Mesenchymal stem cell (in vitro differentiated cells and primary cell): Measurements from ENCODE around the gene NFIB.
A peak's percentile ranks its signal among the peaks of the same experiment; 100 is the strongest.

ENCODE experiments used
- DNase-seq: peaks from one replicate; pipeline ENCODE4 v3.0.0-alpha.2; 2013
- H2AFZ ChIP-seq: one replicate; pipeline ENCODE4 v1.6.1; 2013; ENCODE audit warnings: low read depth, mild to moderate bottlenecking, control low read depth, inconsistent platforms, low read length, moderate library complexity
- H2AK5ac ChIP-seq: 2 replicates; pipeline ENCODE4 v1.6.1; 2013; ENCODE audit warnings: low read length, moderate library complexity, mild to moderate bottlenecking, inconsistent platforms; ENCODE audit not compliant: severe bottlenecking
- H2BK120ac ChIP-seq: one replicate; pipeline ENCODE4 v1.6.1; 2013; ENCODE audit warnings: low read depth, mild to moderate bottlenecking, inconsistent platforms, low read length, moderate library complexity
- H2BK12ac ChIP-seq, 2 experiments: one replicate each; pipeline ENCODE4 v1.6.1; 2013; ENCODE audit warnings: inconsistent platforms in 2 of 2, low read length in 2 of 2, mild to moderate bottlenecking in 2 of 2, moderate library complexity in 2 of 2, control low read depth in 1 of 2
- H2BK15ac ChIP-seq: one replicate; pipeline ENCODE4 v1.6.1; 2013; ENCODE audit warnings: mild to moderate bottlenecking, low read depth, inconsistent platforms; ENCODE audit not compliant: poor library complexity, severe bottlenecking
- H2BK5ac ChIP-seq: 2 replicates; pipeline ENCODE4 v1.6.1; 2013; ENCODE audit warnings: low read depth, mild to moderate bottlenecking, low read length, control low read depth, inconsistent platforms; ENCODE audit not compliant: poor library complexity, severe bottlenecking
- H3K14ac ChIP-seq, 2 experiments: one replicate each; pipeline ENCODE4 v1.6.1; 2013; ENCODE audit warnings: inconsistent platforms in 2 of 2, low read length in 2 of 2, control low read depth in 1 of 2, mild to moderate bottlenecking in 1 of 2, moderate library complexity in 1 of 2
- H3K18ac ChIP-seq, 2 experiments: one replicate each; pipeline ENCODE4 v1.6.1; 2013; ENCODE audit warnings: inconsistent platforms in 2 of 2, low read length in 2 of 2, control low read depth in 1 of 2, low read depth in 1 of 2, mild to moderate bottlenecking in 1 of 2
- H3K23ac ChIP-seq, 2 experiments: one replicate each; pipeline ENCODE4 v1.6.1; 2013; ENCODE audit warnings: inconsistent platforms in 2 of 2, low read length in 2 of 2, mild to moderate bottlenecking in 2 of 2, moderate library complexity in 2 of 2, control low read depth in 1 of 2
- H3K27ac ChIP-seq: 2 replicates; pipeline ENCODE4 v1.5.1; 2013; ENCODE audit warnings: mild to moderate bottlenecking, moderate library complexity, low read length, control low read depth, inconsistent platforms; ENCODE audit not compliant: poor library complexity, severe bottlenecking
- H3K27me3 ChIP-seq, 2 experiments: 2 replicates each; pipeline versions ENCODE4 v1.6.1 to v1.7.0; 2013; ENCODE audit warnings: low read length in 2 of 2, mild to moderate bottlenecking in 2 of 2, moderate library complexity in 2 of 2, control low read depth in 1 of 2, inconsistent platforms in 1 of 2; ENCODE audit not compliant: control insufficient read depth in 1 of 2, insufficient read depth in 1 of 2
- H3K36me3 ChIP-seq, 2 experiments: 2 replicates each; pipeline versions ENCODE4 v1.6.1 to v1.7.0; 2013; ENCODE audit warnings: low read length in 2 of 2, control low read depth in 1 of 2, inconsistent platforms in 1 of 2, low read depth in 1 of 2, mild to moderate bottlenecking in 1 of 2; ENCODE audit not compliant: insufficient read depth in 2 of 2, control insufficient read depth in 1 of 2
- H3K4ac ChIP-seq, 2 experiments: one replicate each; pipeline ENCODE4 v1.6.1; 2013; ENCODE audit warnings: inconsistent platforms in 2 of 2, low read length in 2 of 2, mild to moderate bottlenecking in 2 of 2, moderate library complexity in 2 of 2, control low read depth in 1 of 2, low read depth in 1 of 2
- H3K4me1 ChIP-seq: 2 replicates; pipeline ENCODE4 v1.6.1; 2013; ENCODE audit warnings: low read depth, low read length, control low read depth; ENCODE audit not compliant: control insufficient read depth, insufficient read depth
- H3K4me2 ChIP-seq: 2 replicates; pipeline ENCODE4 v1.6.1; 2013; ENCODE audit warnings: low read length, mild to moderate bottlenecking, inconsistent platforms; ENCODE audit not compliant: poor library complexity, severe bottlenecking
- H3K4me3 ChIP-seq, 2 experiments: 2 replicates each; pipeline versions ENCODE4 v1.5.1 to v1.7.0; 2013; ENCODE audit warnings: low read length in 2 of 2, mild to moderate bottlenecking in 2 of 2, control low read depth in 1 of 2, low read depth in 1 of 2; ENCODE audit not compliant: insufficient read depth in 1 of 2
- H3K79me1 ChIP-seq: replicated peaks from 2 replicates; pipeline ENCODE4 v1.6.1; 2013; ENCODE audit warnings: mild to moderate bottlenecking, control low read depth, low read length, inconsistent platforms; ENCODE audit not compliant: poor library complexity, severe bottlenecking
- H3K9ac ChIP-seq: 2 replicates; pipeline ENCODE4 v1.7.0; 2013; ENCODE audit warnings: mild to moderate bottlenecking, low read length, moderate library complexity
- H3K9me3 ChIP-seq: 2 replicates; pipeline ENCODE4 v1.7.0; 2013; ENCODE audit warnings: mild to moderate bottlenecking, low read length; ENCODE audit not compliant: control insufficient read depth
- H4K8ac ChIP-seq: one replicate; pipeline ENCODE4 v1.6.1; 2013; ENCODE audit warnings: inconsistent platforms, mild to moderate bottlenecking, low read length, moderate library complexity
- H4K91ac ChIP-seq: one replicate; pipeline ENCODE4 v1.6.1; 2013; ENCODE audit warnings: mild to moderate bottlenecking, low read length, inconsistent platforms
- WGBS: methylation state at CpG from one replicate; pipeline ENCODE4 v1.1.7; 2013; ENCODE audit warnings: mixed read lengths; 5-methylcytosine and 5-hydroxymethylcytosine counted together

NFIB gene

GRCh38 chr9:14318934-14319580, 5.1 kb upstream of the NFIB start:
- 68% methylated on average over 4 of the region's 4 CpGs for WGBS
- Histone ChIP-seq H3K27me3 (no peaks in the 10 kb centered on the region), H3K14ac (no peak overlapping the region), H2BK12ac (no peak overlapping the region), H3K4me3 (peak overlapping the region in 1 of 2 experiments; percentile 86), H3K4me2 (no peak overlapping the region), H3K23ac (no peak overlapping the region), H2BK5ac (no peak overlapping the region), H2AK5ac (no peak overlapping the region), H3K4ac (no peak overlapping the region), H3K36me3 (no peaks in the 10 kb centered on the region), H3K4me1 (peaks cover 5% of the 10 kb centered on the region), H4K8ac (no peak overlapping the region), H3K18ac (no peak overlapping the region), H3K79me1 (peaks cover 2% of the 10 kb centered on the region), H3K27ac (no peak overlapping the region), H3K9me3 (no peaks in the 10 kb centered on the region), H2AFZ (no peak overlapping the region), H2BK120ac (no peak overlapping the region), H4K91ac (no peak overlapping the region), H3K9ac (peak overlapping the region; percentile 90), H2BK15ac (no peak overlapping the region)
- no peak for DNase-seq

DNA sequence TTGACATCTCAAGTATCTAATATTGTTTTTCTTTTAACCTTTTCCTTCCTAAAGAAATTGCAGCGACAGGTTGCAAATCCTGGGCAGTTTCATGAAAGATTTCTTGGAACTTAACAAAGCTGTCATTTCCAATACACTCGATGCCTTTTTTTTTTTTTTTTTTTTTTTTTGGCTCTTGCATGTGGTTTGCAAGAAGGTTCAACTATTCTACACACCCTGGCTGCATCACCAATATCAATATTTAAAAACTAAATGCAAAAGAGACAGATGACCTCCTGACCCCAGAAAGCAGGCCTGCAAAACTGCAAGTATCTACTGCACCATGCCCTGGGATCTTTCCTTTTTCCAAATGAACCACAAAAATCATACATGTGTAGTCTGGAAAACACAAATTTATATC, 4.4 kb upstream of the NFIB start:
- Histone ChIP-seq H2AFZ (no peak overlapping the region), H3K18ac (no peak overlapping the region), H3K14ac (no peak overlapping the region), H4K8ac (no peak overlapping the region), H2BK12ac (no peak overlapping the region), H3K4me2 (no peak overlapping the region), H2AK5ac (no peak overlapping the region), H4K91ac (no peak overlapping the region), H3K27me3 (no peaks in the 10 kb centered on the region), H3K4me1 (peaks cover 5% of the 10 kb centered on the region), H3K23ac (no peak overlapping the region), H3K9ac (peak overlapping the region; percentile 90), H2BK5ac (no peak overlapping the region), H3K36me3 (no peaks in the 10 kb centered on the region), H2BK15ac (no peak overlapping the region), H2BK120ac (no peak overlapping the region), H3K79me1 (peaks cover 2% of the 10 kb centered on the region), H3K27ac (no peak overlapping the region), H3K4me3 (peak overlapping the region in 1 of 2 experiments; percentile 86), H3K9me3 (no peaks in the 10 kb centered on the region), H3K4ac (no peak overlapping the region)
- WGBS, result 60% methylated on average over 2 of the region's 2 CpGs
- no peak for DNase-seq

- H3K9me3 ChIP-seq, result no peaks in the 10 kb centered on the region
- H4K91ac ChIP-seq, result no peak overlapping the region
- 99% methylated on average over 4 of the region's 4 CpGs for WGBS
- H2BK120ac ChIP-seq, result no peak overlapping the region
- H3K23ac ChIP-seq, result no peak overlapping the region
- H2BK5ac ChIP-seq, result no peak overlapping the region
- no peak for DNase-seq
- peak overlapping the region in 1 of 2 experiments; percentile 86 for H3K4me3 ChIP-seq
- H2AFZ ChIP-seq, result no peak overlapping the region
- no peaks in the 10 kb centered on the region for H3K36me3 ChIP-seq
- H3K27me3 ChIP-seq, result no peaks in the 10 kb centered on the region
- no peak overlapping the region for H2BK15ac ChIP-seq
- no peak overlapping the region for H3K27ac ChIP-seq
- peak overlapping the region; percentile 17 for H2AK5ac ChIP-seq
- peak overlapping the region; percentile 90 for H3K9ac ChIP-seq
- no peak overlapping the region for H4K8ac ChIP-seq
- H2BK12ac ChIP-seq, result no peak overlapping the region
- H3K4ac ChIP-seq, result no peak overlapping the region
- no peak overlapping the region for H3K14ac ChIP-seq
- H3K4me2 ChIP-seq, result no peak overlapping the region
- no peak overlapping the region for H3K18ac ChIP-seq
- H3K79me1 ChIP-seq, result peaks cover 2% of the 10 kb centered on the region
- peaks cover 5% of the 10 kb centered on the region for H3K4me1 ChIP-seq
These were observed 3.9 kb upstream of the NFIB start for GRCh38 chr9:14317667-14318320.

DNA sequence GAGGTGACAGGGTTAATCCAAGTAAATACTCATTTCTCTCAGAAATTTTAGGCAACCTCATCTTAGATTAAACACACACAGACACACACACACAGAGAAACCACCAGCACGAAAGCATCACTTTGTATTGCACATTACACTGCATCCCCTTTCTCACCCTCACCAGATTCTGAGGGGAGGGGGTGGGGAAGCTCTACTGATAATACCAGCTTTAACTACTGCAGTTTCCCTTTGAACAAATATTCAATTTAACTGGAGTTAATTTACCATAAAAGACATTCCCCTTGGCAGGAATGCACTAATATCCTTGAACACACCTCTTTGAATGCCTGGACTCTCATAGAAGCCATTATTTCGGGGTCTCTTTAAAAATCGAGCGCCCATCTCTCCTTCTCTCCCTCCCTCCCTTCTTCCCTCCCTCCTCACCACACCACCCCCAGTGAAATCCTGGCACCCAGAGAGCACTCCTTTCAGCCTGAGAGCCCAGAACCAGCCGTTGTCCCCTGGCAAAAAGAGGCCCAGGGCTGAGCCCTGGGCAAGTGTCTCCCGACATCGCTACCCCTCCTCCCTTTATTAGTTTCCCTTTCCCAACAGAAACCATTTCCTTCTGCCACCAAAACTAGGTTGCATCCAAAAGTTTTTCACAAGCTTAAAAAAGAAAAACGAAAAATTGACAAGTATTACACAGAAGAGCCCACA, 2.8 kb upstream of the NFIB start:
- H3K4me3 ChIP-seq, result peak overlapping the region in 1 of 2 experiments; percentile 86
- no peak overlapping the region for H2BK12ac ChIP-seq
- H3K9ac ChIP-seq, result peak overlapping the region; percentile 90
- no peak overlapping the region for H3K27ac ChIP-seq
- peak overlapping the region; percentile 83 for H3K4me2 ChIP-seq
- H3K4me1 ChIP-seq, result peaks cover 5% of the 10 kb centered on the region
- no peak overlapping the region for H2BK120ac ChIP-seq
- DNase-seq, result no peak
- no peak overlapping the region for H2AFZ ChIP-seq
- H3K36me3 ChIP-seq, result no peaks in the 10 kb centered on the region
- H2AK5ac ChIP-seq, result no peak overlapping the region
- 52% methylated on average over 8 of the region's 8 CpGs for WGBS
- no peak overlapping the region for H3K14ac ChIP-seq
- no peak overlapping the region for H2BK5ac ChIP-seq
- no peak overlapping the region for H4K8ac ChIP-seq
- H3K4ac ChIP-seq, result no peak overlapping the region
- H3K9me3 ChIP-seq, result no peaks in the 10 kb centered on the region
- no peak overlapping the region for H3K18ac ChIP-seq
- no peak overlapping the region for H3K23ac ChIP-seq
- no peak overlapping the region for H4K91ac ChIP-seq
- peaks cover 2% of the 10 kb centered on the region for H3K79me1 ChIP-seq
- H2BK15ac ChIP-seq, result no peak overlapping the region
- no peaks in the 10 kb centered on the region for H3K27me3 ChIP-seq
